DMS53 treated with DMSO at 0.1 percent for 48 hours (cell line): ENCODE results near the gene MBOAT2.
A peak's percentile ranks its signal among the peaks of the same experiment; 100 is the strongest.
"Not testable (repeated sequence)": the region's sequence is repeated elsewhere in the genome, so short reads cannot be mapped to it uniquely, and the experiment has no call there.

Experiments used
- DNase-seq: peaks from one replicate; lab custom pipeline; 2025; ENCODE audit not compliant: unreplicated experiment; lab: John Stamatoyannopoulos, UW

The MBOAT2 gene, protein sequence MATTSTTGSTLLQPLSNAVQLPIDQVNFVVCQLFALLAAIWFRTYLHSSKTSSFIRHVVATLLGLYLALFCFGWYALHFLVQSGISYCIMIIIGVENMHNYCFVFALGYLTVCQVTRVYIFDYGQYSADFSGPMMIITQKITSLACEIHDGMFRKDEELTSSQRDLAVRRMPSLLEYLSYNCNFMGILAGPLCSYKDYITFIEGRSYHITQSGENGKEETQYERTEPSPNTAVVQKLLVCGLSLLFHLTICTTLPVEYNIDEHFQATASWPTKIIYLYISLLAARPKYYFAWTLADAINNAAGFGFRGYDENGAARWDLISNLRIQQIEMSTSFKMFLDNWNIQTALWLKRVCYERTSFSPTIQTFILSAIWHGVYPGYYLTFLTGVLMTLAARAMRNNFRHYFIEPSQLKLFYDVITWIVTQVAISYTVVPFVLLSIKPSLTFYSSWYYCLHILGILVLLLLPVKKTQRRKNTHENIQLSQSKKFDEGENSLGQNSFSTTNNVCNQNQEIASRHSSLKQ

GRCh38 chr2:9003616-9004337, at the start of gene MBOAT2:
Gene MBOAT2 (minus strand): TSS chr2:9003684. CDS start chr2:9003614, 70 bp downstream.
- DNase-seq = peak; percentile 44

DNA sequence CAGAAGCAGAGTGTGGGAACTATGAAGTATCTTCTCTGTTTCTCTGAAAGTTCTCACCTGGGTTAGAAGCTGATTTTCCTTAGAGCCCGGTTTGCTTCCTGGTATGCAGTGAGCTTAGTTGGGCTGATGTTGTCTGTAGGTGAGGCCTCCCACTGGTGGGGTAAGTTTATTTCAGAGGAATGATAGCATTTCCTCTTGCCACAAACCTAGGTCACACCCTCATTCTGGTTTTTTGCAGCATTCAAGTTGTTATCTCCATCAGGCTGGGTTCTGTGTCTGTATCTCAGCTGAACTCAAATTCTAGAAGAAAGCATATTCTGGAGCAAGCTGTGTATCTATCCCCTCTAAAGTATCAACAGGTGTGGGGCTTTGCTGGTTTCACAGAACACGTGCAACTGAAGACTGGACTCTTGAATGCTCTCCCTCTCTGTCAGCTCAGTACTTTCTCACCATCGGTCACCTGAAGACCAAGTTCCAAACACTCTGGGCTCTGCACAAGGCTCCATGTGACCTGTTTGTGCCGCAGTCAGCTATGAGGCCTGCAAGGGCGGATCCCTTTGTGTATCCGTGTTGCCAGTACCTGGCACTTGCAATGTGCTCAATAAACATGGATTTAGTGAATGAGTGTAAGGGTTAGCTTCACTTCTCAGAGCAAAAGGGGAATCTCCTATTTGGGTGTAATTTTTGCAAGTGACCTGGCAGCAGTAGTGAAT, 49.5 kb upstream of the MBOAT2 start:
- no peak for DNase-seq

- DNase-seq = not testable (repeated sequence)
Observed at GRCh38 chr2:9051451-9051850, 48.0 kb upstream of the MBOAT2 start.

GRCh38 chr2:9050122-9050809, 46.8 kb upstream of the MBOAT2 start:
- no peak for DNase-seq

- DNase-seq = no peak
Observed at GRCh38 chr2:9045595-9045994, 42.1 kb upstream of the MBOAT2 start.

- not testable (repeated sequence) for DNase-seq
Observed at GRCh38 chr2:9043491-9043890, 40.0 kb upstream of the MBOAT2 start.

- DNase-seq = no peak
Observed at GRCh38 chr2:9037166-9037565, 33.7 kb upstream of the MBOAT2 start.

DNA sequence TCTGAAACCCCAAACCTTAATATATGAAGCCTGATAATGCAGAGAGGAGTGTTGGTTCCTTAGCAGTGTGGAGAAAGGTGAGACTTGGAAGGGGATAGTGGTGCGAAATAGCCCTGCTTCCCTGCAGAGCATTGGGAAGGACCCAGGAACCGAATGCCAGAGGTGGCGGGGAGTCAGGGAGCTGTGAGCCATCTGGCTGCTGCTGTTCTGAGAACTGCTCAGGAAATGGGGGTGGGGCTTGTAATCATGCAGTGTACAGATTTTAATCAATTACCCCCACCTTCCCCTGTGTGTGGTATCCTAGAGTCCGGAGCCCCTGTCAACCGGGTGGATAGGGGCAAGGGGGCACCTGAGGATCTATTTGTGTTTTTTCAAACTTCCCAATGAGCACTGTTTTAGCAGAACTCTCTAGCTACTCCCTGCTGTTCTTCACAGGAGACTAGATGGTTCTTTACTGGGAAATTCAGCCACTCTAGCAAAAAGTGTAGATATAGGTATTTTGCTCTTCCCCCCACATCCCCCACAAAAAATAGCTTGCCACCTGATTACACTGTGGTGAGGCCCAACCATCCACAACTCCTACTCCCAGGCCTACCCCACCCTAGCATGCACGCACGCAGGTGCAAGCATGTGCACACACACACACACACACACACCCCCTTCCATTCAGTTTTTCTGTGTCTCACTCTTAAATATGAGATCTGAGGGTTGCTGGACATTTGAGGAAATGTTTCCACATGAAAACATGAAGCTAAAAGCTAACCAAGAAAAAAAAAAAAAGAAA, 30.1 kb upstream of the MBOAT2 start:
- no peak for DNase-seq

- DNase-seq = no peak
Observed at GRCh38 chr2:9032536-9033255, 29.2 kb upstream of the MBOAT2 start.

DNA sequence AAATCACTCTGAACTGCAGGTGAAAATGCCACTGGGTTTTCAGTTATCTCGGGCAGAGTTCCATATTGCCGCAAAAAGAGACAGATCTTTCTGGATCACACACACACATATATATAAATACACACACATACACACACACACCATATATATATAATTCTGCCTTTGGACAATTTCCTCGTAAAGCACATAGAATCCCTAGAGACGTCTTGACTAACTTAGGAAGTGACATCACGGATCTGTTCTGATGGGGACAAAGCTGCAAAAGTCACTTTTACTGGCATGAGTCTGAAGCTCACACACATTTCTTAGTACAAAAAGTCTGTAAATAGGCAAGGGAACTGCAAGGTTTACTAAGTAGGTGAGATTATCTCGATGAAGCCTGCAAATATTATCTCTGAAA, 28.6 kb upstream of the MBOAT2 start:
- no peak for DNase-seq

DNA sequence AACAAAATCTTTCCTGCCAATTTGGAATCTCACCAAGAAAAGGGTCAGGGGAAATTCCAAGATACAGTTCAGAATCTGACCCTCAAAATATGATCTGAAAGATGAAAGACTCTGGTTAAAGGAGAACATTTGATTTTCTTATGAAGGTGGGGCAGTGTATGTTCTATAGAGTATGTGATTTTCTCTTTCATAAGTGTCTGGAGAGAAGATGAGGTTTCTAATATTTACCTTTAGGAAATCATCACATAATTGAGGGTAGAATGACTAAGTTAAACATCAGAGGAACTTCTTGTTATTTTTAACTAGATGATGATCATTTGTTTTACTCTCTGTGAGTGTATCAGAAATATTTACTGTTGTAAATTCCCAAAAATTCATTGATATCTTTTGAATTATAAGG, 27.8 kb upstream of the MBOAT2 start:
- no peak for DNase-seq

GRCh38 chr2:9030841-9031240, 27.4 kb upstream of the MBOAT2 start:
- DNase-seq = no peak

- DNase-seq = no peak
Observed at GRCh38 chr2:9030190-9030589, 26.7 kb upstream of the MBOAT2 start.

- no peak for DNase-seq
Observed at GRCh38 chr2:9029721-9030120, 26.2 kb upstream of the MBOAT2 start.

DNA sequence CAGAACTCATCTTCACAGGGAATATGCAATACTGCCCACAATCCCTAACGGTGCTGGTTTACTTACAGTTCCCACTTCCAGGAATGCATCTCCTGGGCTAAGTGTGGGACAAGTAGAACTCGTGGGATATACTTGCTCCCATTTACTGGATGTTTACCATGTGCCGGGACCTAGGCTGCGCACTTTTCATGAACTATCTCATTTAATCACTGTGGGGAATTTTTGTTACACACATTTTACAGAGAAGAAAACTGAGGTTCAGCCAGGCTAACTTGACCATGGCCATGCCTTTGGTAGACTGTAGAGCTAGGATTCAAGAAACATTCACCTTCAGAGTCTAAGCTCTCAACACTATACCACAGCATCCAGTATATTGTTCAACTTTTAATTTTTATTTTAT, 24.4 kb upstream of the MBOAT2 start:
- DNase-seq = no peak

DNA sequence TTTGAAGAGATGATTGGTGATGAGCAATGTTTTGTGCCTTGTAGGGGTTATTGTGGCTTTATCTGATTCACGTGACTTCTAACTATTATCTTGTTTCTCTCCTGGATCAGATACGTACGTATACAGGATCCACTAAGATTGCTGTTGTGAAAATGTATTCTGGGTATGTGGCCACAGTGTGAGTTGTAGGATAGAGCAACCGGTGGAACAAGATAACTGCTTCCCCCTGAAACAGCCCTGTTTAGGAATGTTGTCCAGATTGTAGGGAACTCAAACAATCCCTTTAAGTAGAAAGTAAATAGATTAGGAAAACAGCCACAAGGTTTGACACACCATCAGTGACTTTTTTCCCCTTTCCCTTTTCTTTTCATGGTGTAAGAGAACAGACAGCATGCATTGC, 22.3 kb upstream of the MBOAT2 start:
- no peak for DNase-seq

DNA sequence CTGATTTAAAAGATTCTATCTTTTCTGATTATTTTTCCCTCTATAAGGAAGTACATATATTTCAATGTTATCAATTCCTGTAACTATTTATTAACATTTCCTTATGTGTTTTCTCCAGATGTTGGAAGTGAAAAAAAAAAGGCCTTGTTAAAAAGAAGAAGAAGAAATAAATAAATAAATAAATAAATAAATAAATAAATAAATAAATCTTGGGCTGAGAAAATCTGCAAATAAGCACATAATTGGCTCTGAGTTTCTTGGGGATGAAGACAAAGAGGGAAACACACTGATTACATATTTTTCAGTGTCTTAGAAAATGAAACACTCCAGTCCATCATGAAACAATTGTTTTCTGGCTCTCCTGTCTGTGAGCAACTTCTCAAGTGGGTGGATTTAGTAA, 21.1 kb upstream of the MBOAT2 start:
- no peak for DNase-seq

- DNase-seq = no peak
Observed at GRCh38 chr2:9021563-9022211, 18.2 kb upstream of the MBOAT2 start.

DNA sequence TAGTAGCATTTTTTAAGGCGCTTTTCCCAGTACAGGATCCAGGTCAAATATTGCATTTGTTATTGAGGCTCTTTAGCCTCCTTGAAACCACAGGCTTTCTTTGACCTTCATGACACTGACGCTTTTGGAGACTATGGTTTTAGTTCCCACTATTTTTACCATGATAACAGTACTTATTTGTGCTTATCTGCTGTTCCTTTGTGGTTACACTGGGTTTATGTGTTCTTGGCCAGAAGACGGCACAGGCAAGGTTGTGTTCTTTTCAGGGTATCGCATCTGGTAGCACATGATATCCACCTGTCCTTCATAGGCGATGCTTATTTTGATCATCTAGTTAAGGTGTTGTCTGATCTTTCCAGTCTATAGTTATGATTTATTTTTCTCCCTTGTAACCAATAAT, 16.8 kb upstream of the MBOAT2 start:
- DNase-seq = no peak
